Gastroesophageal sphincter (tissue), 3 donors: Measurements from ENCODE around the gene SH3RF1.

Experiments
- EP300 ChIP-seq: sonication (generic); formaldehyde crosslinking; IDR thresholded peaks from one replicate; pipeline ENCODE4 v1.6.1; 2017; ENCODE audit warnings: antibody characterized with exemption, mild to moderate bottlenecking
- POLR2A ChIP-seq, 2 donors: fragments of 450-650 bp; IDR thresholded peaks; one replicate each; pipeline ENCODE4 v1.6.1; 2017; ENCODE audit warnings: antibody characterized with exemption in 2 of 2, mild to moderate bottlenecking in 2 of 2, moderate library complexity in 1 of 2
- TF ChIP-seq, protein P1 (sequence below), 4 experiments: fragments of 200-600 bp in 2 of 4; fragments of 450-650 bp in 2 of 4; sonication (generic) in 1 of 4; IDR thresholded peaks; one replicate each; pipeline ENCODE4 v1.5.1; 2017 to 2019; ENCODE audit warnings: antibody characterized with exemption in 4 of 4, mild to moderate bottlenecking in 2 of 4, moderate library complexity in 2 of 4

DNA sequence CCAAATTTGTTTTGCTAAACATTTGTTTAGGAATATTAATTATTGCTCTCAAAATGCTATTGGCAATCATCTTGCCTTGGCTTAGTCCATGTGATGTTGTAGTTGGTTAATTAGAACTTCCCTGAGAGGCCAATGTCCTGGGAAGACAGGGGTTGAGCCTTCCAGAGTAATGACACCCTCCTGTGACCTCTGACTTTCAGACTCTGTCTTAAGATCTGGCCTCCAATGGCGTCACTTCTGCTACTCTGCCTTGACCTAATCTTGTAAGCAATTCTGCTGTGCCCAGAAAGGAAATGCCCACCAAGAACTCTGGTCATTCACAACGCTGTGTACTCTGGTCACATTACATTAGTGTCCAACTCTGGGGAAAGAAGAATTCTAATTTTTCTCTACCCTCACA, 111.9 kb downstream of the SH3RF1 start:
- TF ChIP-seq, protein P1, sequence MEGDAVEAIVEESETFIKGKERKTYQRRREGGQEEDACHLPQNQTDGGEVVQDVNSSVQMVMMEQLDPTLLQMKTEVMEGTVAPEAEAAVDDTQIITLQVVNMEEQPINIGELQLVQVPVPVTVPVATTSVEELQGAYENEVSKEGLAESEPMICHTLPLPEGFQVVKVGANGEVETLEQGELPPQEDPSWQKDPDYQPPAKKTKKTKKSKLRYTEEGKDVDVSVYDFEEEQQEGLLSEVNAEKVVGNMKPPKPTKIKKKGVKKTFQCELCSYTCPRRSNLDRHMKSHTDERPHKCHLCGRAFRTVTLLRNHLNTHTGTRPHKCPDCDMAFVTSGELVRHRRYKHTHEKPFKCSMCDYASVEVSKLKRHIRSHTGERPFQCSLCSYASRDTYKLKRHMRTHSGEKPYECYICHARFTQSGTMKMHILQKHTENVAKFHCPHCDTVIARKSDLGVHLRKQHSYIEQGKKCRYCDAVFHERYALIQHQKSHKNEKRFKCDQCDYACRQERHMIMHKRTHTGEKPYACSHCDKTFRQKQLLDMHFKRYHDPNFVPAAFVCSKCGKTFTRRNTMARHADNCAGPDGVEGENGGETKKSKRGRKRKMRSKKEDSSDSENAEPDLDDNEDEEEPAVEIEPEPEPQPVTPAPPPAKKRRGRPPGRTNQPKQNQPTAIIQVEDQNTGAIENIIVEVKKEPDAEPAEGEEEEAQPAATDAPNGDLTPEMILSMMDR (IDR thresholded peaks at IDR 0.05) = no peak
- TF ChIP-seq EP300 (no peak), POLR2A (IDR thresholded peaks at IDR 0.05) (no peak)
